ENCODE data around the gene KRTAP5-2.

DNA sequence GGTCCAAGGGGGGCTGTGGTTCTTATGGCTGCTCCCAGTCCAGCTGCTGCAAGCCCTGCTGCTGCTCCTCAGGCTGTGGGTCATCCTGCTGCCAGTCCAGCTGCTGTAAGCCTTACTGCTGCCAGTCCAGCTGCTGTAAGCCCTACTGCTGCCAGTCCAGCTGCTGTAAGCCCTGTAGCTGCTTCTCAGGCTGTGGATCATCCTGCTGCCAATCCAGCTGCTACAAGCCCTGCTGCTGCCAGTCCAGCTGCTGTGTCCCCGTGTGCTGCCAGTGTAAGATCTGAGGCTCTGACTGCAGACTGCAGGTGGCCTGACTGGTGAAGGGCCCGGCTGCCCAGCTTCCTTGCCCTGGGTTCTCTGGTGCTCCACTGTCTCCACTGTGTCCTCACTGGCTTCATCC is 32.2 kb upstream of the KRTAP5-2 start:
- no peak for TF ChIP-seq EGR1 (IDR thresholded peaks at IDR 0.05)
- no peak for TF ChIP-seq TCF12 (IDR thresholded peaks at IDR 0.05; ENCODE audit: low read depth)
- no peak for TF ChIP-seq CEBPB (IDR thresholded peaks at IDR 0.05)
- TF ChIP-seq, protein P1, sequence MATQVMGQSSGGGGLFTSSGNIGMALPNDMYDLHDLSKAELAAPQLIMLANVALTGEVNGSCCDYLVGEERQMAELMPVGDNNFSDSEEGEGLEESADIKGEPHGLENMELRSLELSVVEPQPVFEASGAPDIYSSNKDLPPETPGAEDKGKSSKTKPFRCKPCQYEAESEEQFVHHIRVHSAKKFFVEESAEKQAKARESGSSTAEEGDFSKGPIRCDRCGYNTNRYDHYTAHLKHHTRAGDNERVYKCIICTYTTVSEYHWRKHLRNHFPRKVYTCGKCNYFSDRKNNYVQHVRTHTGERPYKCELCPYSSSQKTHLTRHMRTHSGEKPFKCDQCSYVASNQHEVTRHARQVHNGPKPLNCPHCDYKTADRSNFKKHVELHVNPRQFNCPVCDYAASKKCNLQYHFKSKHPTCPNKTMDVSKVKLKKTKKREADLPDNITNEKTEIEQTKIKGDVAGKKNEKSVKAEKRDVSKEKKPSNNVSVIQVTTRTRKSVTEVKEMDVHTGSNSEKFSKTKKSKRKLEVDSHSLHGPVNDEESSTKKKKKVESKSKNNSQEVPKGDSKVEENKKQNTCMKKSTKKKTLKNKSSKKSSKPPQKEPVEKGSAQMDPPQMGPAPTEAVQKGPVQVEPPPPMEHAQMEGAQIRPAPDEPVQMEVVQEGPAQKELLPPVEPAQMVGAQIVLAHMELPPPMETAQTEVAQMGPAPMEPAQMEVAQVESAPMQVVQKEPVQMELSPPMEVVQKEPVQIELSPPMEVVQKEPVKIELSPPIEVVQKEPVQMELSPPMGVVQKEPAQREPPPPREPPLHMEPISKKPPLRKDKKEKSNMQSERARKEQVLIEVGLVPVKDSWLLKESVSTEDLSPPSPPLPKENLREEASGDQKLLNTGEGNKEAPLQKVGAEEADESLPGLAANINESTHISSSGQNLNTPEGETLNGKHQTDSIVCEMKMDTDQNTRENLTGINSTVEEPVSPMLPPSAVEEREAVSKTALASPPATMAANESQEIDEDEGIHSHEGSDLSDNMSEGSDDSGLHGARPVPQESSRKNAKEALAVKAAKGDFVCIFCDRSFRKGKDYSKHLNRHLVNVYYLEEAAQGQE (IDR thresholded peaks at IDR 0.05; ENCODE audit: low read depth): no peak
- TF ChIP-seq, protein P2, sequence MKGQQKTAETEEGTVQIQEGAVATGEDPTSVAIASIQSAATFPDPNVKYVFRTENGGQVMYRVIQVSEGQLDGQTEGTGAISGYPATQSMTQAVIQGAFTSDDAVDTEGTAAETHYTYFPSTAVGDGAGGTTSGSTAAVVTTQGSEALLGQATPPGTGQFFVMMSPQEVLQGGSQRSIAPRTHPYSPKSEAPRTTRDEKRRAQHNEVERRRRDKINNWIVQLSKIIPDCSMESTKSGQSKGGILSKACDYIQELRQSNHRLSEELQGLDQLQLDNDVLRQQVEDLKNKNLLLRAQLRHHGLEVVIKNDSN (IDR thresholded peaks at IDR 0.05): no peak
- no peak for TF ChIP-seq EP300 (IDR thresholded peaks at IDR 0.05; ENCODE audit: borderline replicate concordance)
- no peak for TF ChIP-seq ZBTB7A (IDR thresholded peaks at IDR 0.05; ENCODE audit: low read depth)
- no peak for TF ChIP-seq FOXM1 (IDR thresholded peaks at IDR 0.05; ENCODE audit: borderline replicate concordance, low read depth)
- no peak for TF ChIP-seq RAD21 (IDR thresholded peaks at IDR 0.05; ENCODE audit: low read depth)
- TF ChIP-seq, protein P3, sequence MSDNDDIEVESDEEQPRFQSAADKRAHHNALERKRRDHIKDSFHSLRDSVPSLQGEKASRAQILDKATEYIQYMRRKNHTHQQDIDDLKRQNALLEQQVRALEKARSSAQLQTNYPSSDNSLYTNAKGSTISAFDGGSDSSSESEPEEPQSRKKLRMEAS (IDR thresholded peaks at IDR 0.05): no peak
